GM12872 (cell line): Measurements from ENCODE around the gene RSPH3.

Source experiments
- TF ChIP-seq, protein P1 (sequence below): IDR thresholded peaks from 3 replicates; pipeline ENCODE4 v1.5.1; 2011; ENCODE audit warnings: low read depth, mild to moderate bottlenecking, low read length, moderate library complexity; ENCODE audit not compliant: insufficient read depth

RSPH3 gene

DNA sequence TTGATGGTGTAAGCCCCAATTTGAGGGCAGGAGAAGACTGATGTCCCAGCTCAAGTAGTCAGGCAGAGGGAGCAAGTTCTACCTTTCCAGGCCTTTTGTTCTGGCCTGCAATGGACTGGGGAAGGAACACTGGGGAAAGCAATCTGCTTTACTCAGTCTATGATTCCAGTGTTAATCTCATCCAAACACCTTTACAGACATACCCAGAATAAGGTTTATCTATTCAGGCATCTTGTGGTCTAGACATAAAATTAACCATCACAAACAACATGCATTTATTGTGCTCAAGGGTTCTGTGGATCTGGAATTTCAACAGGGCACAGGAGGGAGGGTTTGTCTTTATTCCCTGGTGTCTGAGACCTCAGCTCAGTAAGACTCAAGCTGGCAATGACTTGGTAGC is 14.4 kb upstream of the RSPH3 start:
- TF ChIP-seq, protein P1, sequence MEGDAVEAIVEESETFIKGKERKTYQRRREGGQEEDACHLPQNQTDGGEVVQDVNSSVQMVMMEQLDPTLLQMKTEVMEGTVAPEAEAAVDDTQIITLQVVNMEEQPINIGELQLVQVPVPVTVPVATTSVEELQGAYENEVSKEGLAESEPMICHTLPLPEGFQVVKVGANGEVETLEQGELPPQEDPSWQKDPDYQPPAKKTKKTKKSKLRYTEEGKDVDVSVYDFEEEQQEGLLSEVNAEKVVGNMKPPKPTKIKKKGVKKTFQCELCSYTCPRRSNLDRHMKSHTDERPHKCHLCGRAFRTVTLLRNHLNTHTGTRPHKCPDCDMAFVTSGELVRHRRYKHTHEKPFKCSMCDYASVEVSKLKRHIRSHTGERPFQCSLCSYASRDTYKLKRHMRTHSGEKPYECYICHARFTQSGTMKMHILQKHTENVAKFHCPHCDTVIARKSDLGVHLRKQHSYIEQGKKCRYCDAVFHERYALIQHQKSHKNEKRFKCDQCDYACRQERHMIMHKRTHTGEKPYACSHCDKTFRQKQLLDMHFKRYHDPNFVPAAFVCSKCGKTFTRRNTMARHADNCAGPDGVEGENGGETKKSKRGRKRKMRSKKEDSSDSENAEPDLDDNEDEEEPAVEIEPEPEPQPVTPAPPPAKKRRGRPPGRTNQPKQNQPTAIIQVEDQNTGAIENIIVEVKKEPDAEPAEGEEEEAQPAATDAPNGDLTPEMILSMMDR, result no peak

DNA sequence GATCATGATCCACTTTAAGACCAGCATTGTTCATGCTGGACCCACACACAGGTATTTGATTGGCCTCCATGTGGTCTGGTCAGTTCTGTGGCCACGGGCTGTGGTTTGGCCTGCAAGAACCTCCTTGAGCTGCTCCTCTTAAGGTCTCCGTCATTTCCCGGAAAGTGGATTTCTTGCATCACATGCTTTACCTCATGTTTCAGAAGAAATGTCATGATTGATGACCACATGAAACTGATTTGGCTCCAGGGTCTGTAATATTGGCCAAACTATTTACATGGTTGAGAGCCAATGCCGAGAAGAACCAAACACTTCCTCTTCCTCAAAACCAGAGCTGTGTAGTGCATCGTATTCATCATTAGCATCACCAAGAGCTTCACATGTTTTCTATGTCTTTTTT is 13.2 kb upstream of the RSPH3 start:
- TF ChIP-seq, protein P1, result no peak

DNA sequence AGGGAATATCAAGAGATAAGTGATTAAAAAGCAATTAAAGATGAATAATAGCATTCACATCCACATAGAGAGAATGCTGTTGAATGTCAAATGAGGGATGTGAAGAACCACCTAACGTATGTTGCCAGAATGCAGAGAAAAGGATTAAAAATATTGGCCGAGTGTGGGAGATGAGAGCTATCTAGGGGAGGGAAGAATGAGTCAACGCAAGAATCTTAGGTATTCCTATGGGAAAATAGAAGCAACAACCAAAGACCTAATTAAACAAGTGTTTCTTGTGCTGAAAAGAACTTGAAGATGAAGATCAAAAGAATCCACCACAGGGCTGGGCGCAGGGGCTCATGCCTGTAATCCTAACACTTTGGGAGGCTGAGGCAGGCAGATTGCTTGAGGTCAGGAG is 12.2 kb upstream of the RSPH3 start:
- TF ChIP-seq, protein P1, result no peak

DNA sequence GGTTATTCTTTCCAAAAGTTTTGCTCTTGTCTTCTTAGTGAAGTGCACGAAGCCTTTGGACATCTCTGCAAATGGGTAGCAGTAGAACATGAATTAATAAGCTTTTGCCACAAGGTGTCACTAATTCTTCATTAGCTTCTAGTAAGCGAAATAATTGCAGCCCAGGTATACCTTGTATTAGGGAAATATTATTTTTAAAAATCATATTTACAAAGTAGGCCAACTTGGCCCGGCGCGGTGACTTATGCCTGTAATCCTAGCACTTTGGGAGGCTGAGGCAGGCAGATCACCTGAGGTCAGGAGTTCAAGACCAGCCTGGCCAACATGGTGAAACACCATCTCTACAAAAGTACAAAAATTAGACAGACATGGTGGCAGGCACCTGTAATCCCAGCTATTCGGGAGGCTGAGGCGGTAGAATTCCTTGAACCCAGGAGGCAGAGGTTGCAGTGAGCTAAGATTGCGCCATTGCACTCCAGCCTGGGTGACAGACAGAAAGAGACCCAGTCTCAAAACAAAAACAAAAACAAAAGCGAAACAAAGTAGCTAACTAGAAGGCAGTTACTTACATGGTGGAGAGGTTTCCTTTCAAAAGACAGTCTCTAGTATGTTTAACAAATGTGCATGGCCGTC is 8.8 kb upstream of the RSPH3 start:
- TF ChIP-seq, protein P1, result peak; percentile 52

DNA sequence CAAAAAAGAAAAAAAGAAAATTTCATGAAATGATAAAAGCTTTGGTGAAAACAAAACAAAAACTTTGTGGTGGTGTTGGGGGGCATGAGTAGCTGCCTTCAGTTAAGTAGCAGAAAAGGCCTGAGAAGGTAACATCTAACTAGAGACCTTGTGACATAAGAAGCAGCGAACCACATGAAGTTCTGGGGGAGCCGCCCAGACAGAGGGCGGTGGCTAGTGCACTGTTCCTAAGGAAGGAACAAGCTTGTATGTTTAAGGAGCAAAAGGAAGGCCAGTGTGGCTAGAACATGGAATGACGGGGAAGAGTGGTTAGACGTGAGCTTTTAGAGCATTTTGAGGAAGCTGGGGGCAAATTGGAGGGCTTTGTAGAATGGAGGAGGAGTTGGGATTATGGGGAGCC is 7.5 kb upstream of the RSPH3 start:
- TF ChIP-seq, protein P1, result no peak

DNA sequence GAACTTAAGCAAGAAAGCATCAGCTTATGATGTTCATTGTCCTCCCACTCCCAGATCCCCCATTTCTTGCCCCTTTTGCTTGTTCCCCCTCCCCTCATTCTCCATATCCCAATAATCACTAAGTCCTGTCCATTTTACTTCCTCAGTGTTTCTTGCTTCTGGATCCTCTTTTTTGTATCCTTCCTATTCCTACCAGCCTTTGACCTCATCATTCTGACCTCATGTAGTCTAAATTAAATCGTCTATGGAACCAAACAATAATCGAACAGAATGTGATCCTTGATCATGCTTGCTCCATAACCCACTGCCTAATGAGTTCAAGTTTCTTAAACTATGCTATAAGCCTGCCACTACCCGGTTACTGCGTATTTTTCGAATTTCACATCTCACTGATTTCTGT is 5.4 kb upstream of the RSPH3 start:
- TF ChIP-seq, protein P1, result no peak

DNA sequence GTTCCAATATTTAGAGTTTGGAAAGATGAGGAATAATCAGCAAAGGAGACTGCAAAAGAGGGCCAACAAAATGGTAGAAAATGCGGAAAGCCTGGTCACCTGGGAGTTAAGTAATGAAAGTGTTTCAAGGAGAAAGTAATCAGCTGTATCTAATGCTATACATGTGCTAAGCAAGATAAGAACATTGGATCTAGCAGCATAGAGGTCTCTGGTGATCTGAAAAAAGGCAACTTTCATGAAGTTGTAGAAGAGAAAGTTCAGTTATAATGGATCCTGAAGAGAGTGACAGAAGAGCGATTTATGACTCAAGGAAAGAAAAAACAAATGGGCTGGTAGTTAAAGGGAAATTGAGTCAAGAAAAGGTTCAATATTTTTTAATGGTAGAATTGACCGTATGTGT is 4.6 kb upstream of the RSPH3 start:
- TF ChIP-seq, protein P1, result no peak
